Activated T-helper 17 cell treated with anti-CD3 and anti-CD28 coated beads, Interleukin-2, amount 50 U/mL, for 72 hours (primary cell): ENCODE data around the gene COL5A3. TPM values are rescaled to one million over a fixed set of nuclear protein-coding genes. Genes with fewer than 3 reads are reported as not detected.

ENCODE experiments used
- ATAC-seq: fragments of 150-1000 bp; cut with Tn5 transposase; replicated peaks from 2 replicates; pipeline ENCODE4 v1.10.0; 2021; ENCODE audit warnings: mild to moderate bottlenecking, moderate library complexity
- H3K27ac Mint-ChIP-seq: one replicate; pipeline ENCODE4 v1.8.0; 2022; ENCODE audit warnings: mixed read lengths
- H3K27me3 Mint-ChIP-seq: one replicate; pipeline ENCODE4 v1.8.0; 2022; ENCODE audit warnings: mixed read lengths
- H3K36me3 Mint-ChIP-seq: one replicate; pipeline ENCODE4 v1.8.0; 2022; ENCODE audit warnings: low read depth, mild to moderate bottlenecking, mixed read lengths
- H3K4me1 Mint-ChIP-seq: one replicate; pipeline ENCODE4 v1.8.0; 2022; ENCODE audit warnings: mixed read lengths
- H3K4me3 Mint-ChIP-seq: one replicate; pipeline ENCODE4 v1.8.0; 2022; ENCODE audit warnings: mild to moderate bottlenecking, mixed read lengths
- H3K9me3 Mint-ChIP-seq: one replicate; pipeline ENCODE4 v1.8.0; 2022; ENCODE audit warnings: mixed read lengths
- total RNA-seq, 2 donors: library from RNA; stranded (reverse); gene quantifications; one replicate each; pipeline ENCODE4 v1.2.3, GENCODE V29; 2022

The COL5A3 gene
- total RNA-seq, 2 donors from 2014 or later = 6.1 to 32.1 TPM

DNA sequence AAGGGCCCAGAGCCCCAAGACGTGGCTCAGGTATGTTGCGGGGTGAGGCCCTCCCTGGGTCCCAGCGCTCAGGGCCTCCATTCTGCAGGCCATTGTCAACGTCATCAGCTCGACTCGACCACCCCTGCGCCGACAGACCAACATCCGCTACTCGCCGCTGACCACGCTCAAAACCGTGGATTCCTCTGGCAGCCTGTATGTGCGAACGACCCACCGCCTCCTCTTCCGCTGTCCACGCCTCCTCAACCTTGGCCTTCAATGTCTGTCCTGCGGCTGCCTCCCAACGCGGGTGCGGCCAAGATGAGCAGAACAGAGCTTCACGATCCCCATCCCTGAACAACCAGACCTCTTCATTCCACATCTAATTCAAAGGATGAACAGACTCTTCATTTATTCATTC, 11.1 kb upstream of the COL5A3 start:
- Mint-ChIP-seq H3K27me3 (peaks cover 3% of the 10 kb centered on the region), H3K9me3 (no peaks in the 10 kb centered on the region)

DNA sequence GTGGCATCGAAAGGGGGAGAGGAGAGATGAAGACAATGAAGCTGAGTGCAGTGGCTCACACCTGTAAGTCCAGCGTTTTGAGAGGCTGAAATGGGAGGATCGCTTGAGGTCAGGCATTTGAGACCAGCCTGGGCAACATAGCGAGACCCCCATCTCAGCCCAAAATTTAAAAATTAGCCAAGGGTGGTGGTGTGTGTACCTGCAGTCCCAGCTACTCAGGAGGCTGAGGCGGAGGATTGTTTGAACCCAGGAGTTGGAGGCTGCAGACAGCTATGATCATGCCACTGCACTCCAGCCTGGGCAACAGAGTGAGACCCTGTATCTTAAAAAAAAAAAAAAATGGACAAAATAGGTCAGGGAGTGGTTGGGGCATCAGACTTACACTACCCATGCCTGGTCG, 10.5 kb upstream of the COL5A3 start:
- ATAC-seq = no peak
- H3K4me1 Mint-ChIP-seq = peaks cover 10% of the 10 kb centered on the region
- H3K36me3 Mint-ChIP-seq = no peaks in the 10 kb centered on the region
- no peak overlapping the region for H3K27ac Mint-ChIP-seq
- no peaks in the 10 kb centered on the region for H3K9me3 Mint-ChIP-seq
- H3K4me3 Mint-ChIP-seq = no peak overlapping the region
- H3K27me3 Mint-ChIP-seq = peaks cover 3% of the 10 kb centered on the region

More for the DNA sequence above, 11.1 kb upstream of the COL5A3 start:
- no peak for ATAC-seq
- H3K4me1 Mint-ChIP-seq = peaks cover 10% of the 10 kb centered on the region
- H3K36me3 Mint-ChIP-seq = no peaks in the 10 kb centered on the region
- no peak overlapping the region for H3K4me3 Mint-ChIP-seq
- peak overlapping the region; percentile 41 for H3K27ac Mint-ChIP-seq

DNA sequence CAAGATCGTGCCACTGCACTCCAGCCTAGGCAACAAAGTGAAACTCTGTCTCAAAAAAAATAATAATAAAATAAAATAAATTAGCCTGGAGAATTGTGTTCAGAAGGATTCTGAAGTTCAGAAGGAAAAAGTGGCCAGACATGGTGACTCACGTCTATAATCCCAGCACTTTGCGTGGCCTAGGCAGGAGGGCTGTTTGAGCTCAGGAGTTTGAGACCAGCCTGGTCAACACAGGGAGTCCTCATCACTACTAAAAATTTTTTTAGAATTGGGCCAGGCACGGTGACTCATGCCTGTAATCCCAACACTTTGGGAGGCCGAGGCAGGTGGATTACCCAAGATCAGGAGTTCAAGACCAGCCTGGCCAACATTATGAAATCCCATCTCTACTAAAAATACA, 8.9 kb upstream of the COL5A3 start:
- H3K4me3 Mint-ChIP-seq = no peak overlapping the region
- no peak overlapping the region for H3K27ac Mint-ChIP-seq
- H3K9me3 Mint-ChIP-seq = no peaks in the 10 kb centered on the region

DNA sequence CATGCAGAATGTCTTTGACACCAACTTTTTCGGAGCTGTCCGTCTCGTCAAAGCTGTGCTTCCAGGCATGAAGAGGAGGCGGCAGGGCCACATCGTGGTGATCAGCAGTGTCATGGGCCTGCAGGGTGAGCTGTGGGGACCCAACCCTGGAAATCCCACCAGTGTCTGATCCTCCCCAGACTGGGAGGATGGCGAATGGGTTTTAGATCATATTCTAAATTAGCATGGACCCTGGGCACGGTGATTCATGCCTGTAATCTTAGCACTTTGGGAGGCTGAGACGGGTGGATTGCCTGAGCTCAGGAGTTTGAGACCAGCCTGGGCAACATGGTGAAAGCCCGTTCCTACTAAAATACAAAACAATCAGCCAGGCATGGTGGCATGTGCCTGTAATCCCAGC, 8.5 kb upstream of the COL5A3 start:
- no peak for ATAC-seq
- H3K27ac Mint-ChIP-seq = no peak overlapping the region
- H3K9me3 Mint-ChIP-seq = no peaks in the 10 kb centered on the region
- H3K27me3 Mint-ChIP-seq = peaks cover 3% of the 10 kb centered on the region
- peaks cover 10% of the 10 kb centered on the region for H3K4me1 Mint-ChIP-seq
- no peaks in the 10 kb centered on the region for H3K36me3 Mint-ChIP-seq
- H3K4me3 Mint-ChIP-seq = no peak overlapping the region

More for the DNA sequence above, 8.9 kb upstream of the COL5A3 start:
- Mint-ChIP-seq H3K27me3 (peaks cover 3% of the 10 kb centered on the region), H3K36me3 (no peaks in the 10 kb centered on the region), H3K4me1 (peaks cover 10% of the 10 kb centered on the region)
- no peak for ATAC-seq

DNA sequence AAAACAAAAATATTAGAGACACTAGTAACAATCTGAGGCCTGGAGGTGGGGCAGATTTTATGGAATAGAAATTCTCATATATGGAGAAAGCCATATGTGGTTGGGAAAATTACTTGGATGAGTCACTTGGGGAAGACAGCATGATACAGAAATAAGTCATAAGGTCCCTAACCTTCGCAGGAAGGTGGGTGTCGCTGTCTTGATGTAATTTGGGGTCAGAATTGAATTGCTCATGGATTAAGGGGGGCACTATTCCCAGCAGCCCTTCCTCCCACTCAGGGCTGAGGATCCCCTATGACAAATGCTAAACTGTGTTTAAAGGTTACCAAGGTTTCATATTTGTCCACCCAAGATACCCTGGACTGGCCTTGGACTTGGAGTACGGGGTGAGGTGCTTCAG, 8.0 kb upstream of the COL5A3 start:
- H3K36me3 Mint-ChIP-seq = no peaks in the 10 kb centered on the region
- ATAC-seq = peak; percentile 56
- peaks cover 10% of the 10 kb centered on the region for H3K4me1 Mint-ChIP-seq
- H3K27ac Mint-ChIP-seq = no peak overlapping the region
- no peaks in the 10 kb centered on the region for H3K9me3 Mint-ChIP-seq
- H3K27me3 Mint-ChIP-seq = peaks cover 3% of the 10 kb centered on the region
- no peak overlapping the region for H3K4me3 Mint-ChIP-seq

DNA sequence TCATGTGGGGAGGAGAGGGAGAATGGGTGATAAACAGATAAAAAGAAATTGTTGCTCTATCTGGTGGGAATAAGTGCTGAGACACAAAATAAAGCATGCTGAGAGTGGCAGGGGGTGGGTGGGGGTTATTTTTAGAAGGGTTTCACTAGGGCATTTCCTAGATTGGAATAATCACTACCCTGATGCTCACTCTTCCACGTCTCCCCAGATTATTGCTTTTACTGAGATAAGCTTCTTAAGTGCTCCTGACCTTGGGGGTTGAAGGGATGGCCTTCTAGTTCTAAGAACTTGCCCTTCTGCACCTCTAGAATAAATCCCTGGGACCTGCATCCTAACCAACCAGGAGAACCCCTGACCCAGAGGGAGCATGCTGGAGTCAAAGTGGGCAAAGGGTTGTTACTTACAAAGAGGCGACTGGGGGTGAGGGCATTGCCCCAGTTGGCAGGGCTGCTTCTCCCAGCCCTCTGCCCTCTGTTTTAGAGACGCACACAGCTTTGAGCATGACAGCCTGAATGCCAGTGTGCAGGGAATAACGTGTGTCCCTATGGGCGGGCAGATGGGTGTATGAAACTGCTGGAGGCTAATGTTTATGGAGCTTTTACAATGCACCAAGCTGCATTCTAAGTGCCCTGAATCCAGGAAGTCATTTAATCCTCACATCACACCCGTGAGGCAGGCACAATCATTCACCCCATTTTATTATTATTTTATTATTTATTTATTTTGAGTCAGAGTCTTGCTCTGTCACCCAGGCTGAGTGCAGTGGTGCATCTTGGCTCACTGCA, 3.7 kb upstream of the COL5A3 start:
- no peak for ATAC-seq
- H3K4me1 Mint-ChIP-seq = peaks cover 18% of the 10 kb centered on the region
- H3K36me3 Mint-ChIP-seq = no peaks in the 10 kb centered on the region
- peaks cover 19% of the 10 kb centered on the region for H3K27me3 Mint-ChIP-seq
- H3K27ac Mint-ChIP-seq = no peak overlapping the region
- no peak overlapping the region for H3K4me3 Mint-ChIP-seq
- no peaks in the 10 kb centered on the region for H3K9me3 Mint-ChIP-seq

DNA sequence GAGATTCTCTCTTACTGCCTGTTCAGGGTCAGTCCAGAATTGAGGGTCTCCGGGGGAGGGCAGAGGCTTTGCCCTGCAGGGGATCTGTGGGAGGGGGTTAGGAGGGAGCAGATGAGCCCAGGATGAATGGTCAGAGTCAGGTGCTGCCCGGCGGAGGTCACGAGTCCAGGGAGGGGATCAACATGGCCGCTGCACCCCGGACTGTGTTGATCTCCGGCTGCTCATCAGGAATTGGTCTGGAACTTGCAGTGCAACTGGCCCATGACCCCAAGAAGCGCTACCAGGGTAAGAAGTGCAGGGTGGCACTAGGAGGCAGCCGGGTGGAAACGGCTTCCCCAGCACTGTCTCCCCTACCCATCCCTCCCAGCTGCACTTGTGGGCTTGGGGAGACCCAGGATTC, 3.0 kb upstream of the COL5A3 start, which contains the start of gene RDH8:
Gene RDH8 (plus strand): TSS at position 168 of the 400 bp plus-strand sequence. CDS start 15 bp downstream, at position 183.
- no peak for ATAC-seq
- Mint-ChIP-seq H3K4me1 (peaks cover 23% of the 10 kb centered on the region), H3K36me3 (no peaks in the 10 kb centered on the region), H3K27me3 (peaks cover 22% of the 10 kb centered on the region), H3K9me3 (no peaks in the 10 kb centered on the region), H3K4me3 (no peak within 1 kb of the TSS), H3K27ac (no peak within 1 kb of the TSS)

DNA sequence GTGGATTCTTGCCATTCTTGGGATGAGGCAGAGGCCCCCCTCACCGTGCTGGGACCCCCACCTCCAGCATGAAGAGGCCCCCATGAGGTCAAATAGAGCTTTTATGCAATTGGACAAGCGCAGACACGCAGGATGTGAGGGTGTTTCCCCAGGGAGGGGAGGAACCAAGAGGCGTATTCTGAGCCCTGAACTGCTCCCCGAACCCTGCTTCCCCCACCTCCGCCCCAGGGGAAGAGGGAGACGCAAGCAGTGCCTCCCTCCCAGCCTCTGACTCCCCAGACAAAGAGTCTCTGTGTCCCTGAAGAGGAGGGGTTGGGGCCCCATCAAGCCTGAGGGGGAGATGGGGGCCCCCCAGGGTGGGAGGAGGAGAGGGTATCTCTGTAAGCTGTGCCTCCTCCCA, 1.7 kb upstream of the COL5A3 start:
- Mint-ChIP-seq H3K27me3 (peaks cover 22% of the 10 kb centered on the region), H3K4me1 (peaks cover 32% of the 10 kb centered on the region), H3K4me3 (no peak overlapping the region), H3K9me3 (no peaks in the 10 kb centered on the region), H3K36me3 (no peaks in the 10 kb centered on the region), H3K27ac (no peak overlapping the region)
- ATAC-seq = no peak

DNA sequence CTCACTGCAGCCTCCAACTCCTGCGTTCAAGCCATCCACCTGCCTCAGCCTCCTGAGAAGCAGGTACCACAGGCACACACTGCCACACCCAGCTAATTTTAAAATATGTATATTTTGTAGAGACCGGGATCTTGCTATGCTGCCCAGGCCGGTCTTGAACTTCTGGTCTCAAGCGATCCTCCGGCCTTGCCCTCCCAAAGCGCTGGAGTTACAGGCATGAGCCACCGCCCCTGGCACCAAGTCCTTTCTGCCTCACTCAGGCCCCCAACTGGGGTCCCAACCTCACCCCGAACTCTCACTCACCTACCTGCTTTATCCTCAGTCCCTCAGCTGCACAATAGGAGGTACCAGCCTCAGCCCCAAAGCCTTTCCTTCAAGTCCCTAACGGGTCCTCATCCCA, 635 bp upstream of the COL5A3 start:
- no peaks in the 10 kb centered on the region for H3K9me3 Mint-ChIP-seq
- ATAC-seq = no peak
- H3K36me3 Mint-ChIP-seq = peaks cover 7% of the 10 kb centered on the region
- peak overlapping the region; percentile 26 for H3K4me3 Mint-ChIP-seq
- peaks cover 39% of the 10 kb centered on the region for H3K4me1 Mint-ChIP-seq
- H3K27ac Mint-ChIP-seq = no peak overlapping the region
- peaks cover 22% of the 10 kb centered on the region for H3K27me3 Mint-ChIP-seq

DNA sequence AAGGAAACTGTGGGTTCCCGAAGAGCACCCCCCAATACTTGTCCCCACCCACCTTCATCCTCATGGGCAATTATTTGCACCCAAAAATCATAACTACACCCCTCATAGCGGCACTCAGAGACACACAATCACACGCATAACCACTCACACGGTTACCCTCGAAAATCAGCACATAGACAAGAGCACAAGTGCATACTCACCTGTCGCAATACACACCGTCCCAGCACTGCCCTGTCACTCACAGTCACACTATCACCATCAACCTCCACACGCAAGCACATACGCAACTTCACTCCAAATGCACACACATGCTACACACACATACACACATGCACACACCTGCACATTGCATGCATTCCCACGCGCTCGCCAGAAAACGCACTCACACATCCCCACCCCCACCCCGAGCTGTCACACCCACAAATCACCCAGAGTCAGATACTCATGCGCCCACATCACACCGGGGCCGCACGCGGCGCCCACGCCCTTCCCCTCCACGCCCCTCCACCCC, 535 bp downstream of the COL5A3 start:
- Mint-ChIP-seq H3K36me3 (peaks cover 17% of the 10 kb centered on the region), H3K27me3 (peaks cover 22% of the 10 kb centered on the region), H3K27ac (no peak overlapping the region), H3K9me3 (no peaks in the 10 kb centered on the region), H3K4me3 (peak overlapping the region; percentile 70), H3K4me1 (peaks cover 41% of the 10 kb centered on the region)
- ATAC-seq = no peak

DNA sequence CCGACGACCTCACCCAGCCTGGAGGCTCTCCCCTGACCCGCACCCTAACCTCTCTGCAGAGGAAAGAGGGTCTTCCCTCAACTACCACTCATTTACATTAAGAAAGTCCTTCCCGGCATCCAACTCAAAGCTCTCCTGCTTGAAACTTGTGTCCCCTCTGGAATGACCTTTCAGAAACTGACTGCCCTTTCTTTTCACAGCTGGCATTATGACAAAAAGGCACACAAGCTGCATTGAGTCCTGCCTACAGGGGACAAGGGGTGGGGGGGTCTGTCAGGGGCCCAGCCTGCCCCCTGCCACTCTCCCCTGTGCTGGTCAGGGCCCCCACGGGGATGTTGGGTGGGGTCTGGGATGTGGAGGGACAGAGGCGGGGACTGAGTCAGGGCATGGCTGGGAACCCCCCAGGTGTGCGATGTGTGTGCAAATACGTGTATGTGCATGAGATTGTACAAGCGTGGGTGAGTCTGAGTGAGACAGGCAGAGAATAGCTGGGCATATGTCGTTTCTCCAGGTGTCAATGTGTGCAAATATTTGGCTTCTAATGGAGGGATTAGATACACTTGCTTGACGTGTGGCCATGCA, 2.0 kb downstream of the COL5A3 start:
- peak overlapping the region; percentile 76 for H3K4me3 Mint-ChIP-seq
- no peak overlapping the region for H3K27ac Mint-ChIP-seq
- H3K4me1 Mint-ChIP-seq = peaks cover 46% of the 10 kb centered on the region
- H3K9me3 Mint-ChIP-seq = no peaks in the 10 kb centered on the region
- ATAC-seq = no peak
- peaks cover 32% of the 10 kb centered on the region for H3K36me3 Mint-ChIP-seq
- peaks cover 22% of the 10 kb centered on the region for H3K27me3 Mint-ChIP-seq

DNA sequence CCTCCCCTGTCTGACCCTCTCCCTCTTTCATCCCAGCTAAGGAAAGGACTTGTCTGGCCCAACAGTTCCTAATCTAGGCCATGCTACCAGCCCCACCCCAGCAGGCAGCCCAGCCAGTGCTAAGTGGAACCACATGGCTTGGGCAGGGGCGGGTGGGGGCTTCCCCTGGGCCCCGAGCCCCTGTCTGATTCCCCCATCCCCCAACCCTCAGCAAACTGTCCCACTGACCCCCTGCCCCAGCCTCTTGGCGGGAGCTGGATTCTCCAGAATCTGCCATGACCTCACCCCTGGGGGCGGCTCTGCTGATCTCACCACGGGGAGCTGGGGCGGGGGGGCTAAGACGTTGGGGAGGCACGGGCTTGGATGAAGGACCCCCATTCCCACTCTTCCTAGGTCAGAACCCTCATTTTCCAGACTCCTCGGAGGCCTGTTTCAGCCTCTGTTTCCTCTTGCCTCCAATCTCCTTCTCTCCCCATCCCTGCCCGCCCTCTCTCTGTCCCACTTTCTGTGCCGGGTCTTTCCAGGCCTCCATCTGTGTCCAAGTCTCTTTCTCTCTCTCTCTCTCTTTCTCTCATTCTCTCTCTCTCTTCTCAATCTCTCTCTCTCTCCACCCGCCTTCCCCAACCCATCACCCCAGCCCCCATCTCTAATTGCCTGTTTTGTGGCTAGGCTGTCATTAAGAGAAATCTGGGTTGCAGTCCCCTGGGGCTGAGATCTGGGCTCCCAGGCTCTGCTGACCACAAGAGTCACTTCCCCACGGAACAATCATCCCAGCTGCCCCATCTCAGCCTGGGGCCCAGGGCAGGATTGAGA, 2.7 kb downstream of the COL5A3 start:
- Mint-ChIP-seq H3K36me3 (peaks cover 39% of the 10 kb centered on the region), H3K4me3 (peak overlapping the region; percentile 76), H3K9me3 (no peaks in the 10 kb centered on the region), H3K27ac (peak overlapping the region; percentile 94), H3K27me3 (peaks cover 18% of the 10 kb centered on the region), H3K4me1 (peaks cover 52% of the 10 kb centered on the region)
- no peak for ATAC-seq

DNA sequence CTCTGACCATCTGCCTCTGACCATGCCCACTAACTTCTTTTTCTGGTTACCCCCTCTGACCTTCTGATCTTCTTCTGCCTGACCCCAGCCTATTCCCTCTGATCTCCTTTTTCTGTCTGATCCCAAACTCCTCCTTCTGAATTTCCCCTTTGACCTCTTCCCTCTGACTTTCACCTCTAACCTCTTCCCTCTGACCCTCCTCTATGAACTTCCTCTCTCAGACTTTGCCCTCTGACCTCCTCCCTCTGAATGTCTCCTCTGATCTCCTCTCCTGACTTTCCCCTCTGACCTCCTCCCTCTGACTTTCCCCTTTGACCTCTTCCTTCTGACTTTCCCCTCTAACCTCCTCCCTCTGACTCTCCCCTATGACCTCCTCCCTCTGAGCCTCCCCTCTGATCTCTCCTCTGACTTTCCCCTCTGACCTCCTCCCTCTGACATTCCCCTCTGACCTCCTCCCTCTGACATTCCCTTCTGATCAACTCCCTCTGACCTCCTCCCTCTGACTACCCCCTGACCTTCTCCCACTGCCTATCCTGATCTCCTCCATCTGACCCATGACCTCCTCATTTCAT, 3.5 kb downstream of the COL5A3 start:
- peak overlapping the region; percentile 94 for H3K27ac Mint-ChIP-seq
- H3K36me3 Mint-ChIP-seq = peaks cover 46% of the 10 kb centered on the region
- peaks cover 56% of the 10 kb centered on the region for H3K4me1 Mint-ChIP-seq
- peaks cover 14% of the 10 kb centered on the region for H3K27me3 Mint-ChIP-seq
- H3K9me3 Mint-ChIP-seq = no peaks in the 10 kb centered on the region
- H3K4me3 Mint-ChIP-seq = peak overlapping the region; percentile 76
- no peak for ATAC-seq

DNA sequence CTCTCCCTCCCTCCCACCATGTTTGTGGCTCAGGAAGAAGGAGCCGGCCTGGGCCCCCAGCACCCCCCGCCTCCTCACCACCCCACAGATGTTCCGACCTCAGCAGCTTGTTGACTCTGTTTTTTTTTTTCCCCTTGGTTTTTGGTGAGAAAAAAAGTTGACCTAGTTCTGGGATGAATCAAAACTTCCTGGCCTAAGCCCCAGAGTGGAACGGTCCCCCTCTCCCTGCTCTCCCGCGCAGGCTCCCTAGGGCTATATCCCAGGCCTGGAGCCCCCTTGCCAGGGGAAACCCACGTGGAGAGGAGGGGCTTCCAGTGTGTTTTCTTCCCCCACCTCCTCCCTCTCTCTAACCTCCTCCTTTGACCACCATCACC, 4.0 kb downstream of the COL5A3 start:
- Mint-ChIP-seq H3K36me3 (peaks cover 51% of the 10 kb centered on the region), H3K4me3 (peak overlapping the region; percentile 76), H3K4me1 (peaks cover 57% of the 10 kb centered on the region), H3K27me3 (peaks cover 13% of the 10 kb centered on the region), H3K27ac (peak overlapping the region; percentile 94), H3K9me3 (no peaks in the 10 kb centered on the region)
- peak; percentile 52 for ATAC-seq
